ENCODE data around the gene ADAMTS6. TPM values are rescaled to one million over a fixed set of nuclear protein-coding genes. Genes with fewer than 3 reads are reported as not detected.

Gene ADAMTS6
- total and polyA plus RNA-seq, 2 of the 13 experiments (the other 11 are each of a cell fraction or from before 2014, with no cell fraction given) = 3.1 to 8.2 TPM

GRCh38 chr5:65149827-65150226, 331.9 kb downstream of the ADAMTS6 start:
- Histone ChIP-seq H3K9ac (ENCODE audit: insufficient read depth, low read depth, low read length) (no peak overlapping the region), H4K20me1 (ENCODE audit: insufficient read depth, low read length) (no peaks in the 10 kb centered on the region), H3K4me2 (ENCODE audit: low read depth, low read length) (no peak overlapping the region), H3K4me1 (ENCODE audit: insufficient read depth, low read length) (peaks cover 14% of the 10 kb centered on the region), H3K36me3 (replicated peaks in 1 of 2; ENCODE audit: control insufficient read depth in 1 of 2, insufficient read depth in 2 of 2, low read length in 2 of 2) (no peaks in the 10 kb centered on the region), H3K27me3 (ENCODE audit: control insufficient read depth in 1 of 2, insufficient read depth in 2 of 2, low read length in 2 of 2) (no peaks in the 10 kb centered on the region), H3K27ac (ENCODE audit: extremely low read length, insufficient read depth, low read length) (no peak overlapping the region), H2AFZ (ENCODE audit: low read length) (no peak overlapping the region), H3K4me3 (replicated peaks in 1 of 3; ENCODE audit: insufficient read depth in 1 of 3, low read depth in 2 of 3, low read length in 3 of 3) (no peak overlapping the region), H3K9me3 (ENCODE audit: low read length) (no peaks in the 10 kb centered on the region), H3K79me2 (ENCODE audit: insufficient read depth, low read length) (no peaks in the 10 kb centered on the region)
- BruUV-seq (replicated peaks) = no TSS peak
- ChIA-PET CTCF (ENCODE audit: low intra/inter-chr PET ratio, low total read pairs) (no interaction called here), POLR2A (no interaction called here)
- FAIRE-seq (no peak), DNase-seq (ENCODE audit: low spot score) (no peak), ATAC-seq (no peak)
- WGBS (ENCODE audit: low lambda C conversion rate) = 80% methylated on average over 2 of the region's 2 CpGs
- in situ Hi-C loops (cut with HindIII; ENCODE audit: extremely low pct_ligation_motif_present, low pct_unique_long_range_greater_than_20kb) = no loop called here
- TF ChIP-seq HOXA3 (CRISPR knock-in tag; IDR thresholded peaks at IDR 0.05) = no peak
- TF ChIP-seq ZNF484 (CRISPR knock-in tag; IDR thresholded peaks at IDR 0.05; ENCODE audit: borderline replicate concordance, low read depth) = no peak
- TF ChIP-seq ZFP90 (CRISPR knock-in tag; IDR thresholded peaks at IDR 0.05; ENCODE audit: borderline replicate concordance) = no peak
- TF ChIP-seq ELF1 (CRISPR knock-in tag; IDR thresholded peaks at IDR 0.05) = no peak
- no peak for TF ChIP-seq KLF13 (CRISPR knock-in tag; IDR thresholded peaks at IDR 0.05)
- TF ChIP-seq CHD4 (IDR thresholded peaks at IDR 0.05; ENCODE audit: borderline replicate concordance, low read length) = no peak
- intact Hi-C loops (cut with micrococcal nuclease; ENCODE audit: unreplicated experiment) = no loop called here

GRCh38 chr5:65144136-65144871, 337.4 kb downstream of the ADAMTS6 start:
- ATAC-seq (no peak), DNase-seq (ENCODE audit: low spot score) (no peak), FAIRE-seq (no peak)
- ChIA-PET CTCF (ENCODE audit: low intra/inter-chr PET ratio, low total read pairs) (no interaction called here), POLR2A (no interaction called here)
- 36% methylated on average over 5 of the region's 9 CpGs for WGBS (ENCODE audit: low lambda C conversion rate)
- H3K9me3 ChIP-seq (ENCODE audit: low read length) = no peaks in the 10 kb centered on the region
- H3K27me3 ChIP-seq (ENCODE audit: control insufficient read depth in 1 of 2, insufficient read depth in 2 of 2, low read length in 2 of 2) = no peaks in the 10 kb centered on the region
- no peaks in the 10 kb centered on the region for H3K36me3 ChIP-seq (replicated peaks in 1 of 2; ENCODE audit: control insufficient read depth in 1 of 2, insufficient read depth in 2 of 2, low read length in 2 of 2)
- no TSS peak for BruUV-seq (replicated peaks)
- intact Hi-C loops (cut with micrococcal nuclease; ENCODE audit: unreplicated experiment) = no loop called here
- in situ Hi-C loops (cut with HindIII; ENCODE audit: extremely low pct_ligation_motif_present, low pct_unique_long_range_greater_than_20kb) = no loop called here
- H4K20me1 ChIP-seq (ENCODE audit: insufficient read depth, low read length) = no peaks in the 10 kb centered on the region
- no peak overlapping the region for H3K27ac ChIP-seq (ENCODE audit: extremely low read length, insufficient read depth, low read length)
- H3K79me2 ChIP-seq (ENCODE audit: insufficient read depth, low read length) = no peaks in the 10 kb centered on the region
- no peak overlapping the region for H3K9ac ChIP-seq (ENCODE audit: insufficient read depth, low read depth, low read length)
- no peak overlapping the region for H3K4me3 ChIP-seq (replicated peaks in 1 of 3; ENCODE audit: insufficient read depth in 1 of 3, low read depth in 2 of 3, low read length in 3 of 3)
- H3K4me1 ChIP-seq (ENCODE audit: insufficient read depth, low read length) = no peaks in the 10 kb centered on the region
- H2AFZ ChIP-seq (ENCODE audit: low read length) = no peak overlapping the region
- no peak overlapping the region for H3K4me2 ChIP-seq (ENCODE audit: low read depth, low read length)
- TF ChIP-seq LCORL (IDR thresholded peaks at IDR 0.05) (no peak), LCORL (CRISPR knock-in tag; IDR thresholded peaks at IDR 0.05) (no peak), ZNF24 (IDR thresholded peaks at IDR 0.05) (no peak), KLF9 (CRISPR knock-in tag; IDR thresholded peaks at IDR 0.05; ENCODE audit: low read depth) (no peak), ZNF703 (CRISPR knock-in tag; IDR thresholded peaks at IDR 0.05; ENCODE audit: borderline replicate concordance) (no peak), KDM3A (CRISPR knock-in tag; IDR thresholded peaks at IDR 0.05; ENCODE audit: low read depth) (no peak), ZNF570 (CRISPR knock-in tag; IDR thresholded peaks at IDR 0.05; ENCODE audit: borderline replicate concordance) (no peak), HINFP (CRISPR knock-in tag; IDR thresholded peaks at IDR 0.05; ENCODE audit: low read depth) (no peak), ZBTB38 (CRISPR knock-in tag; IDR thresholded peaks at IDR 0.05) (no peak), ATRX (CRISPR knock-in tag; IDR thresholded peaks at IDR 0.05; ENCODE audit: borderline replicate concordance) (no peak), KAT2B (IDR thresholded peaks at IDR 0.05; ENCODE audit: borderline replicate concordance, low read depth, low read length) (no peak)
- TF ChIP-seq, protein P1, sequence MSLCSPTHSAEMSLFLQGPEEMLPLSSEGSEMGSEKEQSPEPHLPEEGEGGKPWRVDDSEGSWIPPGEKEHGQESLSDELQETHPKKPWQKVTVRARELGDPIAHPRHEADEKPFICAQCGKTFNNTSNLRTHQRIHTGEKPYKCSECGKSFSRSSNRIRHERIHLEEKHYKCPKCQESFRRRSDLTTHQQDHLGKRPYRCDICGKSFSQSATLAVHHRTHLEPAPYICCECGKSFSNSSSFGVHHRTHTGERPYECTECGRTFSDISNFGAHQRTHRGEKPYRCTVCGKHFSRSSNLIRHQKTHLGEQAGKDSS (CRISPR knock-in tag; IDR thresholded peaks at IDR 0.05; ENCODE audit: borderline replicate concordance, low read depth) = no peak
